GM19043 (cell line): Measurements from ENCODE around the gene MPV17L.
"Not testable (repeated sequence)": the region's sequence is repeated elsewhere in the genome, so short reads cannot be mapped to it uniquely, and the experiment has no call there.

Source experiments
- ATAC-seq: cut with Tn5 transposase; IDR thresholded peaks from one replicate; pipeline ENCODE4 v1.9.1; 2021; ENCODE audit warnings: low read depth; ENCODE audit not compliant: unreplicated experiment

Gene MPV17L

GRCh38 chr16:15407756-15408155 lies 12.2 kb downstream of the MPV17L start:
- not testable (repeated sequence) for ATAC-seq

GRCh38 chr16:15409476-15409875 lies 13.9 kb downstream of the MPV17L start:
- not testable (repeated sequence) for ATAC-seq

- no peak for ATAC-seq
Observed at GRCh38 chr16:15415511-15415985, 20.0 kb downstream of the MPV17L start.

- no peak for ATAC-seq
Observed at GRCh38 chr16:15417197-15417596, 21.6 kb downstream of the MPV17L start.

GRCh38 chr16:15418206-15418605 lies 22.7 kb downstream of the MPV17L start:
- no peak for ATAC-seq

- ATAC-seq = not testable (repeated sequence)
Observed at GRCh38 chr16:15421696-15422095, 26.1 kb downstream of the MPV17L start.

- no peak for ATAC-seq
Observed at GRCh38 chr16:15422222-15422621, 26.7 kb downstream of the MPV17L start.

- ATAC-seq = no peak
Observed at GRCh38 chr16:15425861-15426260, 30.3 kb downstream of the MPV17L start.

- no peak for ATAC-seq
Observed at GRCh38 chr16:15426796-15427195, 31.2 kb downstream of the MPV17L start.

GRCh38 chr16:15427648-15428239 lies 32.2 kb downstream of the MPV17L start:
- no peak for ATAC-seq

- not testable (repeated sequence) for ATAC-seq
Observed at GRCh38 chr16:15430884-15431283, 35.3 kb downstream of the MPV17L start.

GRCh38 chr16:15434079-15434424 lies 38.5 kb downstream of the MPV17L start:
- no peak for ATAC-seq

GRCh38 chr16:15434425-15435215 lies 39.1 kb downstream of the MPV17L start, which contains the start of gene BMERB1:
Gene BMERB1, plus strand, starts transcription at chr16:15434588. Its CDS starts 66 bp downstream, at chr16:15434654.
- no peak for ATAC-seq

GRCh38 chr16:15435216-15435864 lies 39.8 kb downstream of the MPV17L start:
- no peak for ATAC-seq

- ATAC-seq = no peak
Observed at GRCh38 chr16:15439102-15439501, 43.5 kb downstream of the MPV17L start.

- no peak for ATAC-seq
Observed at GRCh38 chr16:15439521-15439920, 44.0 kb downstream of the MPV17L start.

GRCh38 chr16:15440852-15441251 lies 45.3 kb downstream of the MPV17L start:
- no peak for ATAC-seq

- ATAC-seq = not testable (repeated sequence)
Observed at GRCh38 chr16:15442140-15442539, 46.6 kb downstream of the MPV17L start.

- ATAC-seq = no peak
Observed at GRCh38 chr16:15443753-15444152, 48.2 kb downstream of the MPV17L start.

- ATAC-seq = no peak
Observed at GRCh38 chr16:15444264-15444663, 48.7 kb downstream of the MPV17L start.

GRCh38 chr16:15445450-15445849 lies 49.9 kb downstream of the MPV17L start:
- no peak for ATAC-seq
